Measurements from ENCODE around the gene PHYHD1.
A peak's percentile ranks its signal among the peaks of the same experiment; 100 is the strongest.

The PHYHD1 gene

GRCh38 chr9:128901379-128901778, 19.4 kb upstream of the PHYHD1 start:
- DNase-seq (ENCODE audit: low read depth): no peak

- no peak for DNase-seq (ENCODE audit: low read depth)
Measured at GRCh38 chr9:128901822-128902221, 19.0 kb upstream of the PHYHD1 start.

GRCh38 chr9:128902351-128903078, 18.3 kb upstream of the PHYHD1 start:
- DNase-seq (ENCODE audit: low read depth): no peak

GRCh38 chr9:128903079-128903461, 17.7 kb upstream of the PHYHD1 start:
- no peak for DNase-seq (ENCODE audit: low read depth)

- DNase-seq (ENCODE audit: low read depth): no peak
Measured at GRCh38 chr9:128903871-128904620, 16.7 kb upstream of the PHYHD1 start.

GRCh38 chr9:128905964-128906363, 14.8 kb upstream of the PHYHD1 start:
- no peak for DNase-seq (ENCODE audit: low read depth)

- no peak for DNase-seq (ENCODE audit: low read depth)
Measured at GRCh38 chr9:128906741-128907140, 14.0 kb upstream of the PHYHD1 start.

- DNase-seq (ENCODE audit: low read depth): no peak
Measured at GRCh38 chr9:128908372-128908771, 12.4 kb upstream of the PHYHD1 start.

- no peak for DNase-seq (ENCODE audit: low read depth)
Measured at GRCh38 chr9:128909859-128910258, 10.9 kb upstream of the PHYHD1 start.

GRCh38 chr9:128910906-128911305, 9.9 kb upstream of the PHYHD1 start:
- no peak for DNase-seq (ENCODE audit: low read depth)

GRCh38 chr9:128911529-128912035, 9.2 kb upstream of the PHYHD1 start:
- DNase-seq (ENCODE audit: low read depth): no peak

GRCh38 chr9:128912270-128912853, 8.4 kb upstream of the PHYHD1 start:
- DNase-seq (ENCODE audit: low read depth): peak; percentile 37

- no peak for DNase-seq (ENCODE audit: low read depth)
Measured at GRCh38 chr9:128913048-128913900, 7.5 kb upstream of the PHYHD1 start.

GRCh38 chr9:128913995-128914772, 6.6 kb upstream of the PHYHD1 start:
- DNase-seq (ENCODE audit: low read depth): no peak

- DNase-seq (ENCODE audit: low read depth): peak; percentile 36
Measured at GRCh38 chr9:128916204-128916603, 4.6 kb upstream of the PHYHD1 start.

- no peak for DNase-seq (ENCODE audit: low read depth)
Measured at GRCh38 chr9:128916745-128917144, 4.0 kb upstream of the PHYHD1 start.

- DNase-seq (ENCODE audit: low read depth): peak; percentile 87
Measured at GRCh38 chr9:128917151-128917849, 3.5 kb upstream of the PHYHD1 start.

- DNase-seq (ENCODE audit: low read depth): no peak
Measured at GRCh38 chr9:128918921-128919320, 1.9 kb upstream of the PHYHD1 start.

GRCh38 chr9:128919402-128920089, 1.2 kb upstream of the PHYHD1 start:
- no peak for DNase-seq (ENCODE audit: low read depth)
